ENCODE data around the gene TRIP10.
"Not testable (repeated sequence)": the region's sequence is repeated elsewhere in the genome, so short reads cannot be mapped to it uniquely, and the experiment has no call there.

TRIP10 gene

DNA sequence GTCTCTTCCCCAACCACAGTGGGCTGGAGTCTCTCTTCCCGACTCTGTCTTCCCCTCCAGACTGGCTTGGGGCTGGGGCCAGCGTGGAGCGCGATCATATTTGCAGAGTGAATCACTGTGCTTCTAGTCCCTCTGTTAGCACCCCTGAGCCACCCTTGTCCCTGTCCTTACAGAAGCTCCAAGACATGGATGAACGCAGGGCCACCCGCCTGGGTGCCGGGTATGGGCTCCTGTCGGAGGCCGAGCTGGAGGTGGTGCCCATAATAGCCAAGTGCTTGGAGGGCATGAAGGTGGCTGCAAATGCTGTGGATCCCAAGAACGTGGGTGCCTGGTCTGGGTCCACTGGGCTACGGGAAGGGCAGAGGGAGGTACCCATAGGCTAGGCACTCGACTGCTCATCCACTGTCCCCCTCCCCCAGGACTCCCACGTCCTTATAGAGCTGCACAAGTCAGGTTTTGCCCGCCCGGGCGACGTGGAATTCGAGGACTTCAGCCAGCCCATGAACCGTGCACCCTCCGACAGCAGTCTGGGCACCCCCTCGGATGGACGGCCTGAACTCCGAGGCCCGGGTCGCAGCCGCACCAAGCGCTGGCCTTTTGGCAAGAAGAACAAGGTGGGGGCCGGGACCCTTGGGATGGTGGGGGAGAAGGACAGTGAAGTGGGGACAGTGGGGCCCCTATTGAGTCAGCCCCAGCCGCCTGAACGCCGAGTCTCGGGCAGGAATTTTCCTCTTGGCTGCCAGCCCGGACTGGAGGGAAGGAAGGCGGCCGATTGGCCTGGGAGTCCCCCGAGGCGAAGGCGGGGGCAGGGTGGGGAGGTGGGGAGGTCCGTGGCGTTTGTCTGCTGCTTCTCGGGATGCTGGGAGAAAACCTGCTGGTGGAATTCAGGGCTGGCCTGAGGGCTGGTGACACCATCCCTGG, 5.2 kb downstream of the TRIP10 start:
- peaks cover 24% of the 10 kb centered on the region for H3K27me3 Mint-ChIP-seq
- peaks cover 73% of the 10 kb centered on the region for H3K36me3 Mint-ChIP-seq (ENCODE audit: low read depth)
- peaks cover 7% of the 10 kb centered on the region for H3K4me1 Mint-ChIP-seq (ENCODE audit: low read depth)
- no peak overlapping the region for H3K27ac Mint-ChIP-seq
- H3K4me3 Mint-ChIP-seq: no peak overlapping the region
- H3K9me3 Mint-ChIP-seq: no peaks in the 10 kb centered on the region
- intact Hi-C loops (cut with micrococcal nuclease): no loop called here

DNA sequence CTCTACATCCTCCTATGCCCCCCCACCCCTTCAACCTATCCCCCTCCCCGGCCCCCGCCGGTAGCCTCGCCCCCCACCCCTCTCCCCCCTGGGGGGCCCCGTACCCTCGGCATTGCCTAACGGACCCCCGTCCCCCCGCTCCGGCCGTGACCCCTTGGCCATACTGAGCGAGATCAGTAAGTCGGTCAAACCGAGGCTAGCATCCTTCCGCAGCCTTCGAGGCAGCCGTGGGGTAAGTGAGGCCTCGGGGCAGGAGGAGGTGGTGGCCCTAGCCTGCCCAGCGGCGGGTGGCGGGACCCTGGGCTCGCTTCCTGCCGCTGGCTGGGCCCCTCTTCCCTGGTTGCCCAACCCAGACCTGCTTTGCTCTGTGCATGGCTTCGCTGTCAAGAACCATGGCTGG, 6.5 kb downstream of the TRIP10 start:
- Mint-ChIP-seq H3K9me3 (no peaks in the 10 kb centered on the region), H3K4me1 (ENCODE audit: low read depth) (peaks cover 4% of the 10 kb centered on the region), H3K27ac (no peak overlapping the region), H3K36me3 (ENCODE audit: low read depth) (peaks cover 86% of the 10 kb centered on the region), H3K27me3 (peaks cover 24% of the 10 kb centered on the region), H3K4me3 (no peak overlapping the region)
- intact Hi-C loops (cut with micrococcal nuclease): no loop called here

DNA sequence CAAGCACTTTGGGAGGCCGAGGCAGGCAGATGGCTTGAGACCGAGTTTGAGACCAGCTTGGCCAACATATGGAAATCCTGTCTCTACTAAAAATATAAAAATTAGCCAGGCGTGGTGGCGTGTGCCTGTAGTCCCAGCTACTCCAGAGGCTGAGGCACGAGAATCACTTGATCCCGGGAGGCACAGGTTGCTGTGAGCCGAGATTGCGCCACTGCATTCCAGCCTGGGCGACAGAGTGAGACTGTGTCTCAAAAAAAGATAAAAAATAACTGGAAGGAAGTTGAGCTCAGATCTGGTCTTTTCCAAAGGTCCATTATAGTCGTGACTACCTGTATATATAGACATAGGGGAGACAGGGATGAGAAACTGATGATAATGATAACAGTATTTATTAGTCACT, 9.1 kb downstream of the TRIP10 start:
- H3K4me3 Mint-ChIP-seq: not testable (repeated sequence)

DNA sequence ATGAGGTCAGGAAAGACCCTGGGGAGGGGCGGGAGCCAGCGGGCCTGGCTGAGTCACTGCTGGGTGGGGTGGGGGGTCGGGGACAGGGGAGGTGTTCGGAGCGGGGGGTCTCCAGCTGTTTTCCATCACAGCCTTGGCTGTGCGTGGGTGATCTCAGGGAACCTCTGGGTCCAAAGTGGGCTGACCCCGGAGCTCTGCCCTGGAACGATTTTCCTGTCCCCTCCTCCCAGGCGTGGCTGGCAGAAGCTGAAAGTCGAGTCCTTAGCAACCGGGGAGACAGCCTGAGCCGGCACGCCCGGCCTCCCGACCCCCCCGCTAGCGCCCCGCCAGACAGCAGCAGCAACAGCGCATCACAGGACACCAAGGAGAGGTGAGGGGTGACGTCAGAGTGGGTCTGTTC, 10.6 kb downstream of the TRIP10 start:
- intact Hi-C loops (cut with micrococcal nuclease): no loop called here
- H3K27ac Mint-ChIP-seq: no peak overlapping the region

More for the DNA sequence above, 9.1 kb downstream of the TRIP10 start:
- Mint-ChIP-seq H3K27me3 (peaks cover 19% of the 10 kb centered on the region), H3K36me3 (ENCODE audit: low read depth) (peaks cover 91% of the 10 kb centered on the region)
- intact Hi-C loops (cut with micrococcal nuclease); H3K9me3 Mint-ChIP-seq; H3K4me1 Mint-ChIP-seq (ENCODE audit: low read depth); H3K27ac Mint-ChIP-seq: not testable (repeated sequence)

DNA sequence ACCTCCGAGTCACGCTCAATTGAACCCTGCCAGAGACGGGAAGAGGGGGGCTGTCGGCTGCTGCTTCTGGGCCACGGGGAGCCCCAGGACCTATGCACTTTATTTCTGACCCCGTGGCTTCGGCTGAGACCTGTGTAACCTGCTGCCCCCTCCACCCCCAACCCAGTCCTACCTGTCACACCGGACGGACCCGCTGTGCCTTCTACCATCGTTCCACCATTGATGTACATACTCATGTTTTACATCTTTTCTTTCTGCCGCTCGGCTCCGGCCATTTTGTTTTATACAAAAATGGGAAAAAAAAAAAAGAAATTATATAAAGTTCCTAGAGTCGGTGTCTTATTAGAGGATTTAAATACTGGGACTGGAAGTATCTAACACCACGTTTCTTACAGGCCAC, 11.7 kb downstream of the TRIP10 start:
- H3K4me3 Mint-ChIP-seq: no peak overlapping the region
- no peak overlapping the region for H3K27ac Mint-ChIP-seq
- no peaks in the 10 kb centered on the region for H3K9me3 Mint-ChIP-seq
- peaks cover 65% of the 10 kb centered on the region for H3K36me3 Mint-ChIP-seq (ENCODE audit: low read depth)
- intact Hi-C loops (cut with micrococcal nuclease): no loop called here
- peaks cover 23% of the 10 kb centered on the region for H3K4me1 Mint-ChIP-seq (ENCODE audit: low read depth)
- H3K27me3 Mint-ChIP-seq: peaks cover 14% of the 10 kb centered on the region

More for the DNA sequence above, 10.6 kb downstream of the TRIP10 start:
- Mint-ChIP-seq H3K4me3 (no peak overlapping the region), H3K36me3 (ENCODE audit: low read depth) (peaks cover 76% of the 10 kb centered on the region), H3K9me3 (no peaks in the 10 kb centered on the region), H3K4me1 (ENCODE audit: low read depth) (peaks cover 23% of the 10 kb centered on the region), H3K27me3 (peaks cover 17% of the 10 kb centered on the region)

DNA sequence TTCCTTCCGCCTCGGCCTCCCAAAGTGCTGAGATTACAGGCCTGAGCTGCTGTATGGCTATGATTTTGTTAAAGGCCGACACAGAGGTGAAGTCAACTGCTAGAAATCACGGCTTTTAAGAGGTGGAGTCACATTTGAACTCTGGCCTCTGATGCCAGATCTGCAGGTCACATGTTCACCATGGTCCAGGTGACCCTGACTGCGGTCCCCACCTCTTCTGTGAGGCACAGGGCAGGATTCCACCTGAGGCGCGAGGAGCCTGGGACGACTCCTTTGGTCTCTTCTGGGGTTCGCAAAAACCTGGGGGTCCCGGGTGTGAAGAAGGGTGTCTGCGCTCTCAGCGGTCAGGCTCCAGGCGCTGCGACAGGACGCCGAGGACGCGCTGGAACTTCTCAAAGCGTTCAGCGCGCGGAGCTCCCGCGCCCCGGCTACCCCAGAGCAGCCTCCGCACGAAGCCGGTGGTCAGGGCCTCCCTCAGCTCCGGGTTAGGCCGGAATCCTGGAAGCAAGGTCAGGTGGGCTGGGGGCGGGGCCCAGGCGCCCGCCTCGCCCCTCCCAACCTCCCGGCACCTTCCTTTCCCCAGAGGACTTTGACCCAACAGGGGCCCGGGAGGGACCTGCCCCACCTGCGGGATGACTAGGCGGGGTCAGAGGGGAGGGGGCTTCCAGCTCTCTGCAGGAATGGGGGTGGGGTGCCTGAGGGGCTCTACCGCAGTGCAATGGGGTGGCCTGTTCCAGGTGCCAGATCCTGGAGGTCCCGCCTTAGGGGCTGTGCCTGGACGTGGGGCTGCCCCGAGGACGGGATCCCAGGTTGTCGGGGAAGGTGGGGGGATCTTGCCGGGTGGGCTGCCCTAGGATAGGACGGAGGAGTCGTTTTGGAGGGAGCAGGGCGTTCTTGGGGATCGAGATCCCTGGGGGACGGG, 13.0 kb downstream of the TRIP10 start:
- peak overlapping the region; percentile 89 for H3K27ac Mint-ChIP-seq
- H3K36me3 Mint-ChIP-seq (ENCODE audit: low read depth): peaks cover 52% of the 10 kb centered on the region
- H3K4me3 Mint-ChIP-seq: peak overlapping the region; percentile 89

DNA sequence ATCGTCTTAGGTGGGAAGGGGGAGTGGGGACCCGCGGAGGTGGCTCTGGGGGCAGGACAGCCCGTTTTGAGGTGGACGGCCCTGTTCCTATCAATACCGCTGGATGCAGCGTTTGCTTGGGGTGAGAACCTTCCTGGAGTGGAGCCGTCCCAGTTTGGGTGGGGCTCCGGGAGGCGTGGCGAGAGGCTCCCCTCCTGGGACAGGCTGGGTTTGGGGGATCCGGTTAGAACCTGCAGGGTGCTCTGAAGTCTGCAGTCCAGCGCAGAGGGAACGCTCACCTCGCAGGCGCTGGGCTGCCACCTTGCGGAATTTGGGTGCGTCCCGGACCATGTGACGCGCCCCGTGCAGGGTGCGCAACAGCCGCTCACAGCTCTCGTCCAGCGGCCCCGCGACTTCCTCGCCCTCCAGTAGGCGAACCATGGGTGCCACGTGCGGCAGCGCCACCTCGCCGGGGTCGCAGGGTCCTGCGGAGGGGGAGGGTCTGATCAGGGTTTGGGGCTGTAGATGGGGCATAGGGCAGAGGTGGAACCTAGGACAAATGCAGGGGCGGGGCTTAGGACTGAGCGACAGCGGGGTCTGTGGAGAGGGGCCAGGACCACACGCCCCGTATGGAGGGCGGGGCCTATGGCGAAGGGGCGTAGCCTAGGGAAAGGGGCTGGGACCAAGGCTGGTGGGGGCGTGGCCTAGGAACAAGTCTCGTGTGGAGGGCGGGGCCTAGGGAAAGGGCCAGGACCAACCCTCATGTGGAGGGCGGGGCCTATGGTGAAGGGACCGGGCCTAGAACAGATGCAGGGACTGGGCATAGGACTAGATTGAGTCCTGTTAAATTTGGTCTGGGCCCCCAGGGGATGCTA, 13.9 kb downstream of the TRIP10 start:
- Mint-ChIP-seq H3K27me3 (peaks cover 19% of the 10 kb centered on the region), H3K9me3 (no peaks in the 10 kb centered on the region), H3K27ac (peak overlapping the region; percentile 89), H3K4me3 (peak overlapping the region; percentile 89), H3K36me3 (ENCODE audit: low read depth) (peaks cover 43% of the 10 kb centered on the region), H3K4me1 (ENCODE audit: low read depth) (peaks cover 28% of the 10 kb centered on the region)
- intact Hi-C loops (cut with micrococcal nuclease): loop anchor here (2.0 kb wide), 1 partner anchor 15 kb away; the partner anchor contains the start of gene TRIP10

More for the DNA sequence above, 13.0 kb downstream of the TRIP10 start:
- intact Hi-C loops (cut with micrococcal nuclease): loop anchor here (2.0 kb wide), 1 partner anchor 14 kb away; the partner anchor contains the start of gene TRIP10
- H3K9me3 Mint-ChIP-seq: no peaks in the 10 kb centered on the region
- H3K4me1 Mint-ChIP-seq (ENCODE audit: low read depth): peaks cover 27% of the 10 kb centered on the region
- H3K27me3 Mint-ChIP-seq: peaks cover 19% of the 10 kb centered on the region

DNA sequence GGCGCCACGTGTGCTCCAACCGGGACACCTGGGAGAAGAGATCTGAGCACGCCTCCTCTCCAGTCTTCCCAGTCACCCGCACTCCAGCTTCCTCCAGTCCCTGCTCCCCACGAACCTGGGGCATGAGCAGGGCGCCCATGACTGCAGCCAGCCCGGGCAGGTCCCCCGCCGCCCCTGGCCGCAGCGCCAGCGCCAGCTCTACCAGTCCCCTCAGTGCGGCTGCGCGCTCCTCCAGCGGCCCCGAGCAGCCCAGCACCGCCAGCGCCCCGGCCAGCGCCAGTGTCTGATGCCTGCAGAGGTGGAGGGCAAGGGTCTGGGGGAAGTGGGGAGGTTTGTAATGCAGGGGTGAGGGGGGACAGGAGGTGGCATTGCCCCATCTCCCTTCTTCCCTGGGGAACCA, 14.7 kb downstream of the TRIP10 start:
- Mint-ChIP-seq H3K27ac (no peak overlapping the region), H3K36me3 (ENCODE audit: low read depth) (peaks cover 38% of the 10 kb centered on the region), H3K4me3 (peak overlapping the region; percentile 89), H3K27me3 (peaks cover 22% of the 10 kb centered on the region), H3K4me1 (ENCODE audit: low read depth) (peaks cover 28% of the 10 kb centered on the region), H3K9me3 (no peaks in the 10 kb centered on the region)
- intact Hi-C loops (cut with micrococcal nuclease): no loop called here

DNA sequence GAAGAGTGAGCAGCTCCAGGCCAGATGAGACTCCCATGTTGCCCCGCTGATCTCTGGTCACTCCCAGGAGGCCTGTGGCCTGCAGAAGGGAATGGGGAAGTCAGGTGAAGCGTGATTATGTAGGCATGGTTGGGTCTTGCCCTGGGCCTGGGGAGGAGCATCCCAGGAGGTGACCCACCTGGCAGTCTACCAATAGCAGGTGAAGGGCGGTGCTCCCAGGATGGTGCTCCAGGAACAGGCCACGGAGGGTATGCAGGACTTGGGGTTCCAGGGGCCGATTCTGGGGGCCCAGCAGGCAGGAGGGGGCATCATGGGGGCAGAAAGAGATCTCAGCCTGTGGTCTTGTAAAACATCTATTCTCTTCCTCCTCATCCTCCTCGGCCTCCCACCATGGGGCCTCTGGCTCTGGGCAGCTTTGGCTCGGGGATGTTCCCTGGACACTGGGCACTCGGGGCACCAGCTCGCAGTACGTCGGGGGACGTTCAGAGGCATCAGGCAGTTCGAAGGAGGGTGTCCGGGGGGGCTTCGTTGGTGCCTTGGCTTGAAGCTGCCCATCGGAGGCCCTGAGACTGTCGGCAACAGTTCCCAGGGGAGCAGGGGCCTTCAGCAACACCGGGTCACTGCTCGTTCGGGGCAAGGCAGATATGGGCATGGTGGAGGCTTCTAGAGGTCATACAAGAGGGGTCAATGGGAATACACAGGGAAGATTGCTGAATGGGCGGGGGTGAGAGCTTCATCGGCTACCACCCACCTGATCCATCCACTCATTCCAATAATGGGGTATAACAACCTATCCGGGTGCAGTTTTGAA, 15.4 kb downstream of the TRIP10 start:
- Mint-ChIP-seq H3K9me3 (no peaks in the 10 kb centered on the region), H3K4me3 (no peak overlapping the region), H3K27me3 (peaks cover 22% of the 10 kb centered on the region), H3K36me3 (ENCODE audit: low read depth) (peaks cover 31% of the 10 kb centered on the region), H3K4me1 (ENCODE audit: low read depth) (peaks cover 28% of the 10 kb centered on the region), H3K27ac (no peak overlapping the region)
- intact Hi-C loops (cut with micrococcal nuclease): no loop called here

DNA sequence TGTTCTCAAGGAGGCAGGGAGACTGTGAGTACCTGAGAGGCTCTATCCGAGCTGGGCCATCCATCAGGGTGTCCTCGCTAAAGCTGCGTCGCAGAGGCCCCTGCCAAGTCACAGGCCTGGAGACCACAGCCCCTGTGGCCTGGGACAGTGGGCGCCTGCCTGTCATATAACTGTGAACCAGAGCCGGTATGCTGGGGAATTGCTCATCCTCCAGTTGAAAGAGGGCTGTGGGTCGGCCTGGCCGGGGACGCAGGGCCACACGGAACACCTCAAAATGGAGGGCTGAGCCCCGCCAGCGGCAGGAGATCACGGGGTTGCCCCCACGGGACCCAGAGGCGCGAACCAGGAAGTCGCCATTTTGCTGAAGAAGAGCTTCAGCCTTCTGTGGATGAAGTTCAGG, 21.1 kb downstream of the TRIP10 start:
- intact Hi-C loops (cut with micrococcal nuclease): no loop called here
- Mint-ChIP-seq H3K9me3 (no peaks in the 10 kb centered on the region), H3K4me1 (ENCODE audit: low read depth) (peaks cover 5% of the 10 kb centered on the region), H3K4me3 (no peak overlapping the region), H3K27ac (no peak overlapping the region), H3K27me3 (peaks cover 10% of the 10 kb centered on the region), H3K36me3 (ENCODE audit: low read depth) (no peaks in the 10 kb centered on the region)

DNA sequence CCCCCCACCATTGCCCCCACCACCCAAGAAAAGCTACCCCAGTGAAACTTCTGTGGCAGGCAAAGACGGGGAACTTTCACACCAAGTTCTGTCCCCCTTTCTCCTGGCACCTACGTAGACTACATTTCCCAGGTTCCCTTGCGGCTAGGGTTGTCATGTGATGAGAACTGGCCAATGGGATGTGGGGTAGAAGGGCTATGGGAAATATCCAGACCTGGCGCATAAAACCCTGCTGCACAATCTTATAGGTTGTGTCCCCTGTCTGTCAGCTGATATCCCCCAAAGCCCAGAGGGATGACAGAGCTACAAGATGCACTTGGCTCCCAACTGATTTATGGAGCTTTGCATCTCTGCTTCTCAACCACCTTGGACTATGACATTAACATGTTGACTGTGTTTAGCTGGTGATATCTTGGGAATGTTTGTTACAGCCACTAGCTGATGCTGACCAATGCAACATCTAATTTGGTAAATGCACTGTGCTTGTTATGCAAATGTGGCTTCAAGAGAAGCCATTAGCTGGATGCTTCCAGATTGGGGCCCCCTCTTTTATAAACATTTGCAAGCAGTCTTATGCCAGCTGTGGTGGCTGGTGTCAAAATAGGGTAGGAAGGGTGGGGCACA, 21.7 kb downstream of the TRIP10 start:
- Mint-ChIP-seq H3K27ac (no peak overlapping the region), H3K36me3 (ENCODE audit: low read depth) (no peaks in the 10 kb centered on the region), H3K9me3 (no peaks in the 10 kb centered on the region), H3K27me3 (peaks cover 14% of the 10 kb centered on the region), H3K4me1 (ENCODE audit: low read depth) (peaks cover 8% of the 10 kb centered on the region), H3K4me3 (no peak overlapping the region)
- intact Hi-C loops (cut with micrococcal nuclease): no loop called here

DNA sequence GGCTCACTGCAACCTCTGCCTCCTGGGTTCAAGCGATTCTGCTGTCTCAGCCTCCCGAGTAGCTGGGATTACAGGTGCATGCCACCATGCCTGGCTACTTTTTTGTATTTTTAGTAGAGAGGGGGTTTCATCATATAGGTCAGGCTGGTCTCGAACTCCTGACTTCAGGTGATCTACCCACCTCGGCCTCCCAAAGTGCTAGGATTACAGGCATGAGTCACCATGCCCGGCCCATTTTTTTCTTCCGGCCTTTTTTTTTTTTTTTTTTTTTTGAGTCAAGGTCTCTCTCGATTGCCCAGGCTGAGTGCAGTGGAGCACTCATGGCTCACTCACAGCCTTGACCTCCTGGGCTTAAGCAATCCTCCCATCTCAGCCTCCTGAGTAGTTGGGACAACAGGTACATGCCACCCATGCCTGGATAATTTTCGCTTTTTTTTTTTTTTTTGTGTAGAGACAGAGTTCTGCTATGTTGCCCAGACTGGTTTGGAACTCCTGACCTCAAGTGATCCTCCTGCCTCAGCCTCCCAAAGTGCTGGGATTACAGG, 22.8 kb downstream of the TRIP10 start:
- H3K4me3 Mint-ChIP-seq; H3K9me3 Mint-ChIP-seq; intact Hi-C loops (cut with micrococcal nuclease); H3K36me3 Mint-ChIP-seq (ENCODE audit: low read depth); H3K27ac Mint-ChIP-seq: not testable (repeated sequence)
- Mint-ChIP-seq H3K4me1 (ENCODE audit: low read depth) (peaks cover 18% of the 10 kb centered on the region), H3K27me3 (peaks cover 18% of the 10 kb centered on the region)

Measured in dendritic cell treated with granulocyte-macrophage colony-stimulating factor and Interleukin-4, amounts not matched to agents 40 ng/mL and 50 ng/mL, for 4 days (primary cell).